K562 (cell line): ENCODE data around the gene ACRBP. TPM values are rescaled to one million over a fixed set of nuclear protein-coding genes. Genes with fewer than 3 reads are reported as not detected.

Experiments
- ATAC-seq: fragments of 200-7000 bp; cut with Tn5 transposase; 3 replicates; pipeline ENCODE4 v1.9.1; 2020; ENCODE audit warnings: moderate library complexity
- BruUV-seq: library from RNA; stranded (reverse); fragments of 400-500 nt; replicated peaks from 2 replicates; lab custom pipeline; 2021; lab: Mats Ljungman, UMichigan
- CTCF ChIA-PET: fragments of 300-600 bp; formaldehyde crosslinking; extraction: SDS; loops from one replicate; lab custom pipeline; 2021; ENCODE audit warnings: low intra/inter-chr PET ratio; lab: Yijun Ruan, JAX
- POLR2A ChIA-PET: fragments of 300-600, 350-650 bp; sonication (Branson Sonifier 250); formaldehyde crosslinking; extraction: SDS; loops from one replicate; lab custom pipeline; 2021; ENCODE audit warnings: antibody characterized with exemption, inconsistent platforms; lab: Yijun Ruan, JAX
- DNase-seq, 4 experiments: peaks; one replicate each; pipeline versions ENCODE4 v3.0.0 to v3.0.0-alpha.2; 2011 to 2018; ENCODE audit warnings: low spot score in 3 of 4, mixed read lengths in 3 of 4; ENCODE audit errors: extremely low read depth in 1 of 4
- FAIRE-seq: peaks from 2 replicates; lab custom pipeline; 2011; peaks lifted over from hg19 to GRCh38; lab: Jason Lieb, UNC
- H2AFZ ChIP-seq: 2 replicates; pipeline ENCODE4 v1.6.0; 2011; ENCODE audit warnings: low read depth, low read length, control low read depth, inconsistent platforms
- H3K27ac ChIP-seq: fragments of 200-600 bp; 3 replicates; pipeline ENCODE4 v1.8.0; 2011; ENCODE audit warnings: low read depth, mild to moderate bottlenecking, control low read depth, inconsistent platforms, low read length, moderate library complexity, mixed read lengths; ENCODE audit errors: extremely low read depth
- H3K27me3 ChIP-seq, 2 experiments: fragments of 300-600 bp in 1 of 2; 2 replicates in 1 of 2; 3 replicates in 1 of 2; pipeline versions ENCODE4 v1.6.0 to v1.8.0; 2011; ENCODE audit warnings: inconsistent platforms in 2 of 2, low read length in 2 of 2, mild to moderate bottlenecking in 1 of 2, mixed read lengths in 1 of 2, moderate library complexity in 1 of 2; ENCODE audit not compliant: control insufficient read depth in 2 of 2, insufficient read depth in 2 of 2
- H3K36me3 ChIP-seq: fragments of 300-600 bp; 3 replicates; pipeline ENCODE4 v1.8.0; 2011; ENCODE audit warnings: mild to moderate bottlenecking, low read length, inconsistent platforms; ENCODE audit not compliant: control insufficient read depth, insufficient read depth
- H3K4me1 ChIP-seq, 2 experiments: fragments of 200-600 bp in 1 of 2; replicated peaks in 1 of 2; 2 replicates in 1 of 2; 3 replicates in 1 of 2; pipeline versions ENCODE4 v1.5.1 to v1.8.0; 2011; ENCODE audit warnings: inconsistent platforms in 2 of 2, low read length in 2 of 2, mild to moderate bottlenecking in 1 of 2, mixed read lengths in 1 of 2, moderate library complexity in 1 of 2; ENCODE audit not compliant: control insufficient read depth in 2 of 2, insufficient read depth in 2 of 2
- H3K4me2 ChIP-seq: 2 replicates; pipeline ENCODE4 v1.6.1; 2011; ENCODE audit warnings: low read length, control low read depth, inconsistent platforms, mixed read lengths; ENCODE audit not compliant: insufficient read depth
- H3K4me3 ChIP-seq: fragments of 200-600 bp; sonication (generic), shearing (Covaris generic); 2 replicates; pipeline ENCODE4 v1.5.1; 2016; ENCODE audit warnings: control low read depth, inconsistent platforms
- H3K79me2 ChIP-seq: fragments of 200-600 bp; 3 replicates; pipeline ENCODE4 v1.8.0; 2011; ENCODE audit warnings: low read length, inconsistent platforms; ENCODE audit not compliant: control insufficient read depth, insufficient read depth
- H3K9ac ChIP-seq, 2 experiments: 2 replicates each; pipeline versions ENCODE4 v1.6.0 to v1.6.1; 2011; ENCODE audit warnings: low read depth in 2 of 2, low read length in 2 of 2, control low read depth in 1 of 2, inconsistent platforms in 1 of 2, mild to moderate bottlenecking in 1 of 2, mixed read lengths in 1 of 2; ENCODE audit not compliant: insufficient read depth in 1 of 2
- H3K9me1 ChIP-seq: one replicate; pipeline ENCODE4 v1.6.0; 2011; ENCODE audit warnings: inconsistent platforms, mild to moderate bottlenecking, low read length, moderate library complexity; ENCODE audit not compliant: control insufficient read depth, insufficient read depth
- H3K9me3 ChIP-seq: replicated peaks from 2 replicates; pipeline ENCODE4 v1.5.1; 2011; ENCODE audit warnings: low read depth, low read length, inconsistent platforms; ENCODE audit not compliant: control insufficient read depth, insufficient read depth
- H4K20me1 ChIP-seq: replicated peaks from 2 replicates; pipeline ENCODE4 v1.6.1; 2011; ENCODE audit warnings: low read length, inconsistent platforms, mixed read lengths; ENCODE audit not compliant: control insufficient read depth, insufficient read depth
- ADNP ChIP-seq: fragments of 200-800 bp; sonication (Bioruptor generic); IDR thresholded peaks from 2 replicates; pipeline ENCODE4 v1.6.1; 2016; ENCODE audit warnings: missing genetic modification characterization, missing compliant biosample characterization
- ARID1B ChIP-seq: fragments of 450-650 bp; IDR thresholded peaks from 2 replicates; pipeline ENCODE4 v1.6.1; 2016; ENCODE audit warnings: antibody characterized with exemption, mild to moderate bottlenecking, inconsistent platforms
- SPI1 ChIP-seq: IDR thresholded peaks from 2 replicates; pipeline ENCODE4 v1.6.1; 2011; ENCODE audit warnings: low read depth, low read length, control low read depth, borderline replicate concordance
- ZNF274 ChIP-seq: IDR thresholded peaks from 2 replicates; pipeline ENCODE4 v1.6.1; 2011; ENCODE audit warnings: low read depth, mild to moderate bottlenecking, low read length, moderate library complexity, borderline replicate concordance
- WGBS: fragments of 100-300 bp; shearing (Covaris generic); methylation state at CpG from one replicate; pipeline ENCODE4 v1.1.6; 2016; ENCODE audit warnings: low coverage, mixed read lengths; ENCODE audit not compliant: insufficient coverage; ENCODE audit errors: missing lambda C conversion rate; 5-methylcytosine and 5-hydroxymethylcytosine counted together
- in situ Hi-C: fragments of 300-500 bp; cut with MboI; formaldehyde crosslinking; loops from 4 replicates; pipeline ENCODE4 v1.15.0; 2018; ENCODE audit warnings: inconsistent platforms, mixed read lengths
- intact Hi-C: fragments of 100-400 bp; cut with micrococcal nuclease; formaldehyde crosslinking; loops from 2 replicates; pipeline ENCODE4 v1.14.2; 2022
- polyA plus RNA-seq, 8 experiments: library from polyadenylated mRNA; depleted of rRNA in 4 of 8; stranded (reverse) in 5 of 8; unstranded in 3 of 8; fragments of >200 nt; fragmentation: Nextera tagmentation in 2 of 8; fragmentation: Illumina TruSeq in 1 of 8; extraction: Ambion mirVana in 2 of 8; extraction: Trizol in 1 of 8; gene quantifications; 2 replicates each; pipeline versions ENCODE4 v1.2.1 to v1.2.3, GENCODE V29; 2011 to 2014; ENCODE audit warnings: inconsistent platforms in 1 of 8, missing spikeins in 1 of 8
- total RNA-seq, 7 experiments: library from RNA; depleted of rRNA in 6 of 7; stranded (reverse); fragments of >200 nt in 6 of 7; fragmentation: Illumina TruSeq in 2 of 7; extraction: Trizol in 2 of 7; gene quantifications; 2 replicates each; pipeline versions ENCODE4 v1.2.1 to v1.2.3, GENCODE V29; 2011 to 2021; ENCODE audit warnings: low replicate concordance in 1 of 7
- TF ChIP-seq, protein P1 (sequence below), 2 experiments: fragments of 450-650 bp in 1 of 2; sonication (generic) in 1 of 2; formaldehyde crosslinking in 1 of 2; IDR thresholded peaks; 2 replicates each; pipeline versions ENCODE4 v1.7.1 to v1.9.0; 2016 to 2022; ENCODE audit warnings: inconsistent platforms in 1 of 2, mild to moderate bottlenecking in 1 of 2, missing genetic modification reagents in 1 of 2

ACRBP gene
- total and polyA plus RNA-seq, 9 of the 15 experiments (the other 6 are each of a cell fraction or from before 2014, with no cell fraction given): 3.1 to 31.8 (median 8.4) TPM

DNA sequence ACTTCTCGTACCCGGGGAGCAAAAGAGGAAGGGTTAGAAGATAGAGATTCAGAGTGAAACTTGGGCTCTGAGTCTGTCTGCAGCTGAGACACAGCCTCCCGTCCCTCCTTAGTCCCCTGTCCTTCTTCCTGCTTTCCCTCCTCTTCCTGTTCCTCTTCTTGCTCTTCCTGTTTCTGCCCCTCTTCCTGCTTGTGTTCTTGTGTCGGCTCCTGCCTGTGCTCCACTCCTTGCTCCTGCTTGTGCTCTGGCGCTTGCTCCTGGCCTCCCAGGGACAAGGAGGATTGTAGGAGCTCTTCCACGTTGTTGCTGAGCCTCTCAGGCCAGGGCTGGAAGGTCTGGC is 3.0 kb downstream of the ACRBP start:
- Histone ChIP-seq H3K9me3 (peaks cover 8% of the 10 kb centered on the region), H3K27me3 (no peaks in the 10 kb centered on the region), H4K20me1 (no peaks in the 10 kb centered on the region), H3K9ac (no peak overlapping the region), H2AFZ (peak overlapping the region; percentile 82), H3K4me2 (no peak overlapping the region; the same call in 1 of the 2 replicates), H3K27ac (peak overlapping the region; percentile 26; the same call in 1 of the 3 replicates), H3K9me1 (no peaks in the 10 kb centered on the region), H3K36me3 (no peaks in the 10 kb centered on the region), H3K4me1 (peaks cover 20 to 21% of the 10 kb centered on the region in 2 experiments; a peak in 4 of 5 replicates), H3K79me2 (no peaks in the 10 kb centered on the region; the same call in 2 of the 3 replicates), H3K4me3 (no peak overlapping the region)
- FAIRE-seq (no peak), ATAC-seq (no peak), DNase-seq (no peak)
- in situ Hi-C loops: no loop called here
- whole genome bisulfite sequencing: 50% methylated on average over 4 of the region's 6 CpGs
- TF ChIP-seq, protein P1, sequence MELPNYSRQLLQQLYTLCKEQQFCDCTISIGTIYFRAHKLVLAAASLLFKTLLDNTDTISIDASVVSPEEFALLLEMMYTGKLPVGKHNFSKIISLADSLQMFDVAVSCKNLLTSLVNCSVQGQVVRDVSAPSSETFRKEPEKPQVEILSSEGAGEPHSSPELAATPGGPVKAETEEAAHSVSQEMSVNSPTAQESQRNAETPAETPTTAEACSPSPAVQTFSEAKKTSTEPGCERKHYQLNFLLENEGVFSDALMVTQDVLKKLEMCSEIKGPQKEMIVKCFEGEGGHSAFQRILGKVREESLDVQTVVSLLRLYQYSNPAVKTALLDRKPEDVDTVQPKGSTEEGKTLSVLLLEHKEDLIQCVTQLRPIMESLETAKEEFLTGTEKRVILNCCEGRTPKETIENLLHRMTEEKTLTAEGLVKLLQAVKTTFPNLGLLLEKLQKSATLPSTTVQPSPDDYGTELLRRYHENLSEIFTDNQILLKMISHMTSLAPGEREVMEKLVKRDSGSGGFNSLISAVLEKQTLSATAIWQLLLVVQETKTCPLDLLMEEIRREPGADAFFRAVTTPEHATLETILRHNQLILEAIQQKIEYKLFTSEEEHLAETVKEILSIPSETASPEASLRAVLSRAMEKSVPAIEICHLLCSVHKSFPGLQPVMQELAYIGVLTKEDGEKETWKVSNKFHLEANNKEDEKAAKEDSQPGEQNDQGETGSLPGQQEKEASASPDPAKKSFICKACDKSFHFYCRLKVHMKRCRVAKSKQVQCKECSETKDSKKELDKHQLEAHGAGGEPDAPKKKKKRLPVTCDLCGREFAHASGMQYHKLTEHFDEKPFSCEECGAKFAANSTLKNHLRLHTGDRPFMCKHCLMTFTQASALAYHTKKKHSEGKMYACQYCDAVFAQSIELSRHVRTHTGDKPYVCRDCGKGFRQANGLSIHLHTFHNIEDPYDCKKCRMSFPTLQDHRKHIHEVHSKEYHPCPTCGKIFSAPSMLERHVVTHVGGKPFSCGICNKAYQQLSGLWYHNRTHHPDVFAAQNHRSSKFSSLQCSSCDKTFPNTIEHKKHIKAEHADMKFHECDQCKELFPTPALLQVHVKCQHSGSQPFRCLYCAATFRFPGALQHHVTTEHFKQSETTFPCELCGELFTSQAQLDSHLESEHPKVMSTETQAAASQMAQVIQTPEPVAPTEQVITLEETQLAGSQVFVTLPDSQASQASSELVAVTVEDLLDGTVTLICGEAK (IDR thresholded peaks at IDR 0.05): peak; percentile 41; the same call in 1 of the 2 replicates
- TF ChIP-seq, protein P1 (CRISPR knock-in tag; IDR thresholded peaks at IDR 0.05): no peak
- peak; percentile 86 for TF ChIP-seq ZNF274
- TF ChIP-seq SPI1: peak; percentile 71; the same call in 1 of the 2 replicates
- no peak for TF ChIP-seq ADNP (tag)
- TF ChIP-seq ARID1B: no peak
- intact Hi-C loops: no loop called here
- CTCF ChIA-PET: interaction anchor here (0.9 kb wide), 1 partner anchor 27 kb away, joined by 3 read pairs; no protein-coding TSS in a partner anchor
- POLR2A ChIA-PET: interaction anchor here (0.8 to 1.0 kb wide), 3 partner anchors 9 to 44 kb away, joined by 3 to 4 read pairs (median 4); no protein-coding TSS in a partner anchor
- BruUV-seq: no TSS peak
